HG02678 (cell line): ENCODE measurements around the gene CA4.

Experiments used
- ATAC-seq: cut with Tn5 transposase; IDR thresholded peaks from one replicate; pipeline ENCODE4 v1.9.1; 2021; ENCODE audit warnings: mild to moderate bottlenecking, moderate library complexity; ENCODE audit not compliant: unreplicated experiment

Gene CA4

GRCh38 chr17:60154616-60155426, 5.0 kb downstream of the CA4 start:
- ATAC-seq: no peak

- ATAC-seq: no peak
Observed at GRCh38 chr17:60155427-60155814, 5.6 kb downstream of the CA4 start.

GRCh38 chr17:60155815-60156214, 6.0 kb downstream of the CA4 start:
- ATAC-seq: no peak

- ATAC-seq: no peak
Observed at GRCh38 chr17:60156746-60157145, 7.0 kb downstream of the CA4 start.

GRCh38 chr17:60157487-60158040, 7.8 kb downstream of the CA4 start:
- ATAC-seq: no peak

- ATAC-seq: no peak
Observed at GRCh38 chr17:60158751-60159478, 9.1 kb downstream of the CA4 start.

- ATAC-seq: no peak
Observed at GRCh38 chr17:60159479-60159866, 9.7 kb downstream of the CA4 start.

- ATAC-seq: no peak
Observed at GRCh38 chr17:60160829-60161501, 11.2 kb downstream of the CA4 start.

- no peak for ATAC-seq
Observed at GRCh38 chr17:60161598-60162330, 12.0 kb downstream of the CA4 start.

GRCh38 chr17:60163108-60163784, 13.5 kb downstream of the CA4 start:
- ATAC-seq: no peak

GRCh38 chr17:60164164-60164563, 14.4 kb downstream of the CA4 start:
- ATAC-seq: no peak

GRCh38 chr17:60164697-60165096, 14.9 kb downstream of the CA4 start:
- ATAC-seq: no peak

- no peak for ATAC-seq
Observed at GRCh38 chr17:60165223-60165622, 15.4 kb downstream of the CA4 start.

GRCh38 chr17:60165971-60166370, 16.2 kb downstream of the CA4 start:
- ATAC-seq: no peak

- ATAC-seq: no peak
Observed at GRCh38 chr17:60167065-60167741, 17.4 kb downstream of the CA4 start.

- ATAC-seq: no peak
Observed at GRCh38 chr17:60168654-60169053, 18.9 kb downstream of the CA4 start.

- ATAC-seq: no peak
Observed at GRCh38 chr17:60169921-60170817, 20.4 kb downstream of the CA4 start.

- ATAC-seq: no peak
Observed at GRCh38 chr17:60170835-60171752, 21.3 kb downstream of the CA4 start.
